Heart right ventricle (tissue), 16 donors: ENCODE measurements around the gene C2orf76. TPM values are rescaled to one million over a fixed set of nuclear protein-coding genes. Genes with fewer than 3 reads are reported as not detected.

Source experiments
- ATAC-seq, 8 donors: fragments of 200-7000 bp; cut with Tn5 transposase; one replicate each; pipeline ENCODE4 v1.9.1; 2020; ENCODE audit warnings: mild to moderate bottlenecking in 8 of 8, moderate library complexity in 8 of 8, moderate number of reproducible peaks in 1 of 8
- DNase-seq, 2 donors: peaks; one replicate each; pipeline ENCODE4 v3.0.0-alpha.2; 2020
- H3K27ac ChIP-seq, 10 donors: fragments of 200-600 bp; sonication (generic) in 2 of 10; one replicate each; pipeline versions ENCODE4 v1.5.0 to v1.8.0; 2020 to 2022; ENCODE audit warnings: mild to moderate bottlenecking in 3 of 10
- H3K27me3 ChIP-seq, 7 donors: fragments of 200-600 bp; one replicate each; pipeline ENCODE4 v1.8.0; 2021 to 2022; ENCODE audit warnings: mild to moderate bottlenecking in 2 of 7
- H3K36me3 ChIP-seq, 9 donors: fragments of 200-600 bp; sonication (generic) in 1 of 9; one replicate each; pipeline versions ENCODE4 v1.5.0 to v1.8.0; 2020 to 2022; ENCODE audit warnings: mild to moderate bottlenecking in 2 of 9
- H3K4me1 ChIP-seq, 9 donors: fragments of 200-600 bp; sonication (generic) in 1 of 9; one replicate each; pipeline versions ENCODE4 v1.5.0 to v1.8.0; 2020 to 2022; ENCODE audit warnings: mild to moderate bottlenecking in 4 of 9
- H3K4me3 ChIP-seq, 10 donors: fragments of 200-600 bp; sonication (generic) in 2 of 10; one replicate each; pipeline versions ENCODE4 v1.5.0 to v1.8.0; 2020 to 2022; ENCODE audit warnings: mild to moderate bottlenecking in 7 of 10, moderate library complexity in 2 of 10
- H3K9me3 ChIP-seq, 11 donors: fragments of 200-600 bp in 10 of 11; sonication (generic) in 2 of 11; one replicate each; pipeline versions ENCODE4 v1.5.0 to v1.8.0; 2013 to 2022; ENCODE audit warnings: mild to moderate bottlenecking in 2 of 11, control low read depth in 1 of 11, moderate library complexity in 1 of 11
- CTCF ChIP-seq, 9 donors: fragments of 200-600 bp; sonication (generic) in 2 of 9; IDR thresholded peaks; one replicate each; pipeline versions ENCODE4 v1.5.0 to v1.8.0; 2021 to 2022; ENCODE audit warnings: antibody characterized with exemption in 9 of 9, mild to moderate bottlenecking in 5 of 9, moderate library complexity in 1 of 9
- WGBS, 2 donors: extraction: QIAGEN DNeasy Blood & Tissue Kit; methylation state at CpG; one replicate each; pipeline ENCODE4 v1.1.7; 2013; ENCODE audit warnings: inconsistent platforms in 1 of 2; 5-methylcytosine and 5-hydroxymethylcytosine counted together
- intact Hi-C, 10 donors: fragments of 100-400 bp; cut with DNase I; formaldehyde crosslinking; loops; one replicate each; pipeline versions ENCODE4 v1.11.1 to v1.14.2; 2022
- polyA plus RNA-seq, 2 donors: library from polyadenylated mRNA; stranded (reverse); fragments of 200-250 nt; gene quantifications; one replicate each; pipeline ENCODE4 v1.2.3, GENCODE V29; 2013
- total RNA-seq, 10 donors: library from RNA; stranded (reverse); fragmentation: NEBNext Ultra II Directional in 3 of 10; extraction: Animal tissue kit (Norgen Biotek cat#: 25700) in 3 of 10; gene quantifications; one replicate each; pipeline versions ENCODE4 v1.2.1 to v1.2.4, GENCODE V29; 2021 to 2023
- donor health status: Arrhythmogenic right ventricular cardiomyopathy.
- donor health status: ischemic (EF 13 %, LVEDD 7.1; RV severe dilation, severe dysfunction).
- donor health status: healthy with polysubstance abuse.
- donor health status: DM: no; HTN: yes; CAD: no.
- donor health status: DM: no; HTN: no; CAD: no.
- donor health status: ischemic (EF 25% LVEDD 6.9; RV normal size, moderate dysfunction).
- donor health status: ischemic (EF 25% LVEDD 5.7; RV mildly dilated, moderate dysfunction).
- donor health status: healthy.
- donor health status: DM: yes; HTN: yes; CAD: no.
- donor health status: Ischemic cardiomyopathy.
- donor health status: ischemic (EF 35%, LVEDD 5.7; RV mildly dilated, moderate dysfunction).
- donor health status: nonischemic (EF 11% LVEDD 7.7; RV severe dilation, severe dysfunction).
- donor health status: DM: yes; HTN: yes; CAD: no.
- donor health status: PGD.
- donor health status: ischemic (EF 29% LVEDD 5.4; RV normal size, mild dysfunction).
- donor health status: nonischemic (EF 23%, LVEDD 6.1; RV moderate dilation, normal function).

Gene C2orf76
- total and polyA plus RNA-seq, 12 donors = 5.1 to 12.2 (median 8.4) TPM

DNA sequence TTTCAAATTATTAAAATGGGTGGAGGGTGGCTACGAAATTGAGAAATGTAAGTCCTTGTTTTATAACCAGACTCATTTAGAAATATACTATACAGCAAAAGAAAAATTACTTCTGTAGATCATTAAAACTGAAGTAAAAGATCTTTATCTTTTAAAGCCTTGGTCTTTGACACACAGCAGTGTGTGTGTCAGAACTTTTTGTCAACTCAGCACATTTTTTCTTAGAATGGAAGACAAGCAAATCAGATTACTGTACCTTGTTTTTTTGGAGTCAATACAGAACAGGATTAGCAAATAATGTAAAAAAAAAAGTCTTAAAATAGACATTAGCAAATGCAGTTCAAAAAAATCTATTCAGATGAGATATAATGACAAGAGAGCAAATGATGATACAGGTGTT, 49.1 kb downstream of the C2orf76 start:
- no peak overlapping the region for H3K4me3 ChIP-seq
- peaks cover 0 to 9% (median 0%) of the 10 kb centered on the region in 11 donors for H3K9me3 ChIP-seq
- H3K27me3 ChIP-seq = no peaks in the 10 kb centered on the region
- H3K27ac ChIP-seq = peak overlapping the region in 2 of 10 donors; percentile 20 to 46
- no peaks in the 10 kb centered on the region for H3K36me3 ChIP-seq
- intact Hi-C loops = loop anchor here in 5 of 10 donors (5.0 to 10.0 kb wide), 4 partner anchors 47 to 167 kb away; partner anchors contain the start of genes C2orf76 (in 3 of the 5) and DBI (in 3 of the 5)
- H3K4me1 ChIP-seq = peaks cover 0 to 44% (median 21%) of the 10 kb centered on the region in 9 donors
- ATAC-seq (no peak), DNase-seq (no peak)
- no peak for TF ChIP-seq CTCF (IDR thresholded peaks at IDR 0.05)
- 96 to 97% methylated on average over 1 of the region's 1 CpG for WGBS, 2 donors

- 66 to 68% methylated on average over 3 of the region's 3 CpGs for WGBS, 2 donors
- no peaks in the 10 kb centered on the region for H3K27me3 ChIP-seq
- no peak for ATAC-seq
- intact Hi-C loops = loop anchor here in 5 of 10 donors (5.0 to 10.0 kb wide), 4 partner anchors 49 to 169 kb away; partner anchors contain the start of genes C2orf76 (in 3 of the 5) and DBI (in 3 of the 5)
- no peak for DNase-seq
- H3K4me1 ChIP-seq = peaks cover 0 to 44% (median 26%) of the 10 kb centered on the region in 9 donors
- H3K9me3 ChIP-seq = peaks cover 0 to 9% (median 0%) of the 10 kb centered on the region in 11 donors
- H3K36me3 ChIP-seq = no peaks in the 10 kb centered on the region
- no peak overlapping the region for H3K4me3 ChIP-seq
- peak overlapping the region in 6 of 10 donors; percentile 29 to 64 (median 54) for H3K27ac ChIP-seq
- TF ChIP-seq CTCF (IDR thresholded peaks at IDR 0.05) = no peak
Observed at GRCh38 chr2:119316066-119316465, 50.6 kb downstream of the C2orf76 start.

- no peaks in the 10 kb centered on the region for H3K27me3 ChIP-seq
- DNase-seq (no peak), ATAC-seq (no peak)
- peak overlapping the region in 8 of 10 donors; percentile 19 to 64 (median 46) for H3K27ac ChIP-seq
- TF ChIP-seq CTCF (IDR thresholded peaks at IDR 0.05) = no peak
- peaks cover 0 to 9% (median 0%) of the 10 kb centered on the region in 11 donors for H3K9me3 ChIP-seq
- H3K4me1 ChIP-seq = peaks cover 0 to 44% (median 26%) of the 10 kb centered on the region in 9 donors
- H3K36me3 ChIP-seq = no peaks in the 10 kb centered on the region
- intact Hi-C loops = loop anchor here in 6 of 10 donors (2.0 to 10.0 kb wide), 5 partner anchors 49 to 169 kb away; partner anchors contain the start of genes C2orf76 (in 4 of the 6) and DBI (in 4 of the 6)
- peak overlapping the region in 2 of 10 donors; percentile 2 for H3K4me3 ChIP-seq
- 36 to 43% methylated on average over 4 of the region's 4 CpGs for WGBS, 2 donors
Observed at GRCh38 chr2:119315241-119315925, 51.3 kb downstream of the C2orf76 start.

DNA sequence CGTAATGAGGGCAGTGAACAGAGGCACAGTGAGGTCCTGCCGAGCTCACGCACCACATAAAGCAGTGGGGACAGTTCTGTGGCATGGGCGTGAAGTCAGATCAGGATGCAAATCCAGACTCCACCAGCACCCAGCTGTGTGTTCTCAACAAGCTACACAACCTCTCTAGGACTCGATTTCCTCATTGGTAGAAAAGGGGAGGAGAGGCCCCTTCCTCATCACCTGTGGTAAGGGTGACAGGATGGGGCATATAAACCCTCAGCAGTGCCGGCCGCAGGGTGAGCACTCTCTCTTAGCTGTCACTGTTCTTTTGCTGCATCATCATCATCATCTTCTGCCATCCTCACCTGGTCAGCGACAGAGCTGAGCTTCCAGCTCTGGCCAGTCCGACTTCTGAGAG, 54.8 kb downstream of the C2orf76 start:
- H3K27ac ChIP-seq = no peak overlapping the region
- H3K9me3 ChIP-seq = no peaks in the 10 kb centered on the region
- intact Hi-C loops = loop anchor here in 6 of 10 donors (5.0 to 10.0 kb wide), 7 partner anchors 50 to 430 kb away; partner anchors contain the start of genes C2orf76 (in 2 of the 6) and DBI (in 2 of the 6)
- 89 to 91% methylated on average over 9 of the region's 9 CpGs for WGBS, 2 donors
- no peak overlapping the region for H3K4me3 ChIP-seq
- H3K27me3 ChIP-seq = no peaks in the 10 kb centered on the region
- no peaks in the 10 kb centered on the region for H3K36me3 ChIP-seq
- H3K4me1 ChIP-seq = peaks cover 0 to 37% (median 16%) of the 10 kb centered on the region in 9 donors
- DNase-seq (no peak), ATAC-seq (peak in 1 of 8 donors; percentile 42)
- no peak for TF ChIP-seq CTCF (IDR thresholded peaks at IDR 0.05)
